KBM-7 (cell line): ENCODE results near the gene ITPR2.

ENCODE experiments used
- DNase-seq: peaks from one replicate; pipeline ENCODE4 v3.0.0-alpha.2; 2015
- in situ Hi-C: fragments of 300-500 bp; cut with MboI; formaldehyde crosslinking; loops from 2 replicates; pipeline ENCODE4 v1.14.3; 2020; ENCODE audit warnings: low sequenced_read_pairs, low pct_unique_long_range_greater_than_20kb, mixed read lengths

ITPR2 gene

DNA sequence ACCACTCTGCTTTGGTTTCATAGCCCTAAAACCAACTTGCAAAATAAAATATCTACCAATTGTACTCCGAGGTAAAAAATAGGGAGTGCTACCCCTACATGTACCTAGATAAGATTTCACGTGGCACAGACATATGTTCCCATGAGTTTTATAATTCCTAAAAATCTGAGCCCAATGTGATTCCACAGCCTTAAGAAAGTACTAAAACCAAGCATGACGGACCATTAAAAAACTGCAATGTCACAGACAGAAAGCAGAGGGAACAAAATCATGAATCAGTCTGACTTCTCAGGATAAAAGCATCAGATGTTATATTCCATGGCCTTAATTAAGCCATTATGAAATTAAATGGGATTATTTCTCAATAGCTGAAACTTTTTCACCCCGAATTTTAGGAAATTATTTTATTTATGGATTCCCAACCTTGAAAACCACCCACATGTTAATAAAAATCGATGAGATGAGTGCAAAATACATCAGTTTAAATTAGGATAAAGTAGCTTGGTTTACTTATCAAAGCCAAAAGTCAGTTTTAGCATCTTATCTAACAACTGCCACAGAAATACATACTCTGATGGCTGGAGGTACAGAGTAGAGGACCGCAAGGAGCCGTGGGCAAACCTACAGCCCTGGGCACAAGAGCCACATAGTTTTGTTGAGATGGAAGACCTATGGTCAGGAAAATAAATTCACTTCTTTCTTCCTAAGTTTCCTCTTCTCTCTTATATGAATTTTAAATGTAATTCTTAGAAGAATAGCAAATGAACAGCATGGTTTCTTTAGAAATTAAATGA, 4.5 kb downstream of the ITPR2 start:
- no peak for DNase-seq
- in situ Hi-C loops = no loop called here

GRCh38 chr12:26826437-26826836, 6.6 kb downstream of the ITPR2 start:
- in situ Hi-C loops = no loop called here
- DNase-seq = no peak

DNA sequence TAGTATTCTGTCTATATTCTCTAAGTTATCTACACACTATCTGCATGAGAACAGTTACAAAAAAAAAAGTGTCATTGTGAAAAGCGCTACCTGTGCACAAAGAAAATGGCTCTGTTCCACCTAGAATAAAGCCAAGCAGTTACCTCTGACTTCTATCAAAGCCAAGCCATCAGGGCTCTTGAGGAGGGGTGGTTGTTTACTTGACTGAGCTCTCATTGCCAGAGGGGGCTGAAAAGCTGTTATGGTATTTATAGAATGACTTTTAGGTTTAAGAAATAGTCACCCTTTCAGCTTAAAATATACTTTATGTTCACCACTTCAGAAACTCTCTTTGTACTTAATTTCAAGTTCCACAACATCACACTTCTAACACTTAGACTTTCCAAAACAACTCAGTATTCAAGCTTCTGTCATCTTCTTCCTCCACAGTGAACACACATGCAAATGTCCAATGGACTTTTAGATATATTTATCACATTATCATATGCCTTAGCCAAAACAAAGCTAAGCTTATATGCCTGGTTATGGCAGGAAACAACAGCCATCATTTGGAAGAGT, 7.5 kb downstream of the ITPR2 start:
- no peak for DNase-seq
- in situ Hi-C loops = no loop called here

GRCh38 chr12:26823390-26823789, 9.6 kb downstream of the ITPR2 start:
- no peak for DNase-seq
- in situ Hi-C loops = no loop called here

GRCh38 chr12:26822026-26822425, 11.0 kb downstream of the ITPR2 start:
- no peak for DNase-seq
- in situ Hi-C loops = no loop called here

DNA sequence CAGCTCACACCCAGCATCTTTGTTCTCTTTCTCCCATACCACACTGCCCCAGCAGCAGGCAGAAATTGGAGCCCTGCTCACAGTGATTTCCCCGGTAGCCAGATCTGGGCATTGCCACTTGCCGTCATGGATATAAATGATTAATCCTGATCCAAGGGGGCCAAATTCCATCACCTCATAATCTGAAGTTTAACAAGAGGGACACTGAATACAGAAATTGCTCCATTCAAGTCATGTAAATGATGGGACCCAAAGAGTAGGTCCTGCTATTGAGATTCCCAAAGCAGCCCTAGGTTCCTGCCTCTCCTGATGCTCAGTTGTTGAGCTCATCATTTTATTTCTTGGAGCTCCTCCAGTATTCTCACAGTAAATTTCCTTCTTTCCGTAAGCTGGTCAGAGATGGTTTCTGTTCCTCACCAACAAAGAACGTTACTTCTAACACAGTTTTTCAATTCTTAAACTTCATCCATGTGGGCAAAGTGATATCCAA, 11.7 kb downstream of the ITPR2 start:
- DNase-seq = no peak
- in situ Hi-C loops = no loop called here

- DNase-seq = no peak
- in situ Hi-C loops = no loop called here
Measured at GRCh38 chr12:26818636-26819035, 14.4 kb downstream of the ITPR2 start.

DNA sequence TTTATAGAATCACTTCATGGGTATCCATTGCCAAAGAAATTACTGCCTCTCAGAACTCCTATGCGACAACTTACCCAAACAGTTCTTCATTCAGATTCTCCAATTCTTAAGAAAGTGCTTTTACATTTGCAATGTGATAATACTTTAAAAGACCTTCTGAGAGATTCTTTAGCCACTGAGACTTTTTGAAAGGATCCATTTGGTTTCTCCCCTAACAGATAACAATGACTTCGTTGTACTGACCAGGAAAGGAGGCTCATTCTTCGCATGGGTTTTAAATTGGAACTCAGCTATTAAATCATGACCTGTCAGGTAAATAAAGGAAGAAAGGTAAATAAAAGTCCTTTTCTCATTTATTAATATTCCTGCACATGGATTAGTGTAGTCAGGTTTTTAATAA, 14.8 kb downstream of the ITPR2 start:
- in situ Hi-C loops = no loop called here
- DNase-seq = no peak

GRCh38 chr12:26817183-26817591, 15.8 kb downstream of the ITPR2 start:
- DNase-seq = no peak
- in situ Hi-C loops = no loop called here

GRCh38 chr12:26813812-26814211, 19.2 kb downstream of the ITPR2 start:
- in situ Hi-C loops = no loop called here
- DNase-seq = no peak

- in situ Hi-C loops = no loop called here
- DNase-seq = no peak
Measured at GRCh38 chr12:26810330-26810729, 22.7 kb downstream of the ITPR2 start.

GRCh38 chr12:26809611-26810285, 23.2 kb downstream of the ITPR2 start:
- no peak for DNase-seq
- in situ Hi-C loops = no loop called here

DNA sequence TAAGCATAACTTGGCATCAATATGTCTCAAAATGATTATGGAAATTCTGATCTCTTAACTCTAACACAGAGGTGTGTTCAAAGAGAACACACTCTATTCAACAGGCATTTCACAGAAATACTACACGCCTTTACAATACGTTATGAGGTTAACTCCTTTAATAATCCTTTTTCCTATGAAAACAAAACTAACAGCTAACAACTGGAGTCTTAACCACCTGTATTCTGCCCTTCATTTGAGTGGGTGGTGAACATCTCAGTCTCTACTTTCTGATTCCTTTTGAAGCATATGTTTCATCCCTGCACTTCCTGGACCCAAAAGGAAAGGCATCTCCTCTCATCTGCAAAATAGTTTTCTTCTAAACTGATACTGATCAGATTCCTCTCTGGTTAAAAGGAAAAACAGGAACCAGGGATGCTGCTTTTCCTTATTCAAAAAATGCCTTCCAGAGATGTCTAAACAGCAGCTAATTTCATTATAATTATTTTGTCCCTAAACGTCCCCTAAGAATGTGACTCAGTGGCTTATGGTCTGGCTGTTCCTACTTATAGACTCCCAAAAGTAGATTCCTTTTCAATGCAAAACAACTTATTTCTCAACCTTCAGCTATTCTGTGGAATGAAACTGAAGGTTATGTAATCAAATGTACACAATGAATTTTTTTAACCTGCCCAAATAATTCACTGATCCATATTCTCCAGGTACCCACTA, 24.1 kb downstream of the ITPR2 start:
- no peak for DNase-seq
- in situ Hi-C loops = no loop called here

DNA sequence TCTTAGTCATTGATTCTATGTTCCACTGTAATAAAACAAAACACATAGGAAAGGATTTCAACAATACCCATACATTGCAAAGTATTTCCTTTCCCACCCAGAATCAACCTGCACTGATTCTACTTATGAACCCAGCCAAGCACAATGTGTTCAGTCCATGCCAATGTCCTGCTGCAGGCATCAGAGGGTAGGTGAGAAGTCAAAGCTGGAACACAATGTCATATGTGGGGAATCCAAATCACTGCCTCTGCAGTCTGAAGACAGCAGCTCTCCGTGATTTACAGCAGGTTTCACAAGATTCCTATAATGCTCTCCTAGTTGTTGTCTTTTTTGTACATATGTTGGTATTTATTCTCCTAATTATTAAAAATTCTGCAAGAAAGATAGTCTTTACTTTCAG, 25.7 kb downstream of the ITPR2 start:
- no peak for DNase-seq
- in situ Hi-C loops = no loop called here

DNA sequence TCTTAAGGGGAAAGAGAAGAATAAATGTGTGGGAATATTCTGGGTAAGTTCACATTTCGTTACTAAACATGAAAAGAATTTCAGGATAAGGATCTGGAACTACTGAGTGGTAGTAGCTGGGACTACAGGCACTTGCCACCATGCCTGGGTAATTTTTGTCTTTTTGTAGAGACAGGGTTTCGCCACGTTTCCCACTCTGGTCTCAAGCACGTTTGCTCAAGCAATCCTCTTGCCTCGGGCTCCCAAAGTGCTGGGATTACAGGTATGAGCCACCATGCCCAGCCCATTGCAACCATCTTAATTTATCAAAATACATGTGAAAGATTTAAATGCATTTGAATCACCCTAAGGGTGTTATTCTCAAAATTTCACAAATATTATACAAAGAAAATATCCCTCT, 26.4 kb downstream of the ITPR2 start:
- no peak for DNase-seq
- in situ Hi-C loops = no loop called here

DNA sequence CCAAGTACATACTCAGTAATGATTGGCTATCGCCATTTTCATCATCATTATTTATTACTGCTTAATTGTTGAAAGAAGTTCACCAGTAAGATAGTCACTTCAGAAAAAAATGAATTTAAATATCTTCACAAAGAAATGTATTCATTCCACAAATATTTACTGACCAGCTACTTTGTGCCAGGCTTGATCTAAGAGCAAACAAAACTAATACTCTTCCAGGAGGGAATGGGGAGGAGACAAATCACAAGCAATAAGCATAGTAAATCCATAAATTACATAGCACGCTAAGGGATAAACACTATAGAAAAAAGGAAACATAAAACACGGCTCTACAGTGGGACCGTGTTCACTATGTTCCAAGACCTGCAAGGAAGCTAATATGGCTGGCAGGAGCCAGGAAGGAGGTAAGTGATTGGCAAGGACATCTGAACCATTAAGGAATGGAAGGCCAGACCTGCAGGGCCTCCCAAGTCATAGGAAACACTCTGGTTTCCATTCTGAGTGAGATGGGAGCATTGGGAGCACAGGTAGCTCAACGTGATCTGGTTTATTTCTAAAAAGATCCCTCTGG, 27.5 kb downstream of the ITPR2 start:
- in situ Hi-C loops = no loop called here
- no peak for DNase-seq

DNA sequence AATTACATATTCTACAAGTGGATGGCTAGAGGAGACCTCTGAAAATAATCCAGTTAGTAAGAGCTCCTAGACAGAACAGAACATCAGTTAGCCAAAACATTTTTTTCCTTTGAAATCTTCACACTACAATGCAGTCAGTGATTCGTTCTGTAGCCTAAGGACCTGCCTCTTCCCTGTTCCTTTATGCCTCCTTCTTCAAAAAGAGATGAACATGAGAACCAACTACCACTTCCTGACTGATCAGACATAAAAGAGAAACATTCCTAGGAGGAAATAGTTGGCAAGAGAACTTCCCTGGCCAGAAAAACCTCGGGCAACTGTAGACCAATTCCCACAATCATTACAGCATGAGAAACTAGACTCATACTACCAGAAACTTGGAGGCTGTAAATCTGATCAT, 29.4 kb downstream of the ITPR2 start:
- in situ Hi-C loops = no loop called here
- no peak for DNase-seq

- DNase-seq = no peak
- in situ Hi-C loops = no loop called here
Measured at GRCh38 chr12:26801486-26801885, 31.5 kb downstream of the ITPR2 start.

DNA sequence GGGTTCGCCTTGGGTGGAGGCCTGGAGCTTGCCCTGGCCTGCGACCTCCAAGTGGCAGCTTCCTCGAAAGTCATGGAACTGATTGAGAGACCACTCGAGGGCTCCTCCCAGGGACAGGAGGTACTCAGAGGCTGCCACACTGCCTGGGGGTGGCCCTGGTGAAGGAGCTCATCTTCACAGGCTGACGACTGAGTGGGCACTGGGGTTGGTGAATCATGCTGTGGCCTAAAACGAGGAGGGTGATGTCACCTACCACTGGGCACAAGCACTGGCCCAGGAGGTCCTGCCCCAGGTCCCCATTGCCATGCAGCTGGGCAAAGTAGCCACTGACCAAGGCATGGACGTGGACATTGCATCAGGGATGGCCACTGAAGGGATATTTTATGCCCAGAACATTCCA, 32.1 kb downstream of the ITPR2 start:
- DNase-seq = no peak
- in situ Hi-C loops = no loop called here

GRCh38 chr12:26800347-26800746, 32.6 kb downstream of the ITPR2 start:
- DNase-seq = no peak

More at GRCh38 chr12:26800347-26800746, 32.6 kb downstream of the ITPR2 start:
- in situ Hi-C loops = no loop called here
